ENCODE results near the gene SH3BP5L.

SH3BP5L gene

DNA sequence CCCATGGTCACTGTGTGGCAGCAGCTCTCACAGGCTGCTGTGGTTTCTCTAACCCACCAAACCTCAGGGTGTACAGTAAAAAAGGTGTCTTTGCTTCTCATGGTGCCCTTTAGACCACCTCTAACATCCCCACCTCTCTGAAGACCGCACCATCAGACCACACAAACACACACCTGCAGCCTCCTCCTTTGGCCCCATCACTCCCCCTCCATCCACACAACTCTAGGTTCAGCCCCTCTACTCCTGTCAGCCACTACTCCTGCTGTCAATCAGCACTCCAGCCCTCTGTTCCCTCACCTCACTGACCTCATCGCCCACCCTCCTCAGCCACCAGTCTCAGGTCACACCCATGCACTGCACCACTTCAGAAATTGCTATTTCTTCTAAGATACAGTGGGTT lies 25.7 kb upstream of the SH3BP5L start:
- in situ Hi-C loops (cut with HindIII; ENCODE audit: low sequenced_read_pairs) = no loop called here

- in situ Hi-C loops (cut with HindIII; ENCODE audit: low sequenced_read_pairs) = no loop called here
Observed at GRCh38 chr1:248850536-248851251, 25.0 kb upstream of the SH3BP5L start.

DNA sequence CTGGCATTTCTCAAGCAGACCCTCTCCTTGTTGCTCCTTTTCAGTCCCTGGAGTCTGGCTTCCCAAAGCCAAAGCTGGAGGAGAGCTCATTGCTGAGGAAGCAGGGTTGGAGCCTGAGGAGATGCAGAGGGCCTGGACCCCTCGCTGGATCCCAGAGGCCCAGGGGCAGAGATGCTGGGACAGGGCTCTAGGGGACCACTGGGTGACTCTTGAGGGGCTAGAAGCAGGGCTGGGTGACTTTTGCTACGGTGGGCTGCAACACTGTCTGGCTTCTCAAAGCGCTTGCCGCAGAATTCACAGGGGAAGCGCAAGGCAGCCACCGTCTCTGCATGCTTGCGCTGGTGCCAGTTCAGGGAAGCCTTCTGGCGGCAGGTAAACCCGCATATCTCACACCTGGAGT lies 24.4 kb upstream of the SH3BP5L start:
- in situ Hi-C loops (cut with HindIII; ENCODE audit: low sequenced_read_pairs) = no loop called here

GRCh38 chr1:248849637-248850036 lies 23.9 kb upstream of the SH3BP5L start:
- in situ Hi-C loops (cut with HindIII; ENCODE audit: low sequenced_read_pairs) = no loop called here

DNA sequence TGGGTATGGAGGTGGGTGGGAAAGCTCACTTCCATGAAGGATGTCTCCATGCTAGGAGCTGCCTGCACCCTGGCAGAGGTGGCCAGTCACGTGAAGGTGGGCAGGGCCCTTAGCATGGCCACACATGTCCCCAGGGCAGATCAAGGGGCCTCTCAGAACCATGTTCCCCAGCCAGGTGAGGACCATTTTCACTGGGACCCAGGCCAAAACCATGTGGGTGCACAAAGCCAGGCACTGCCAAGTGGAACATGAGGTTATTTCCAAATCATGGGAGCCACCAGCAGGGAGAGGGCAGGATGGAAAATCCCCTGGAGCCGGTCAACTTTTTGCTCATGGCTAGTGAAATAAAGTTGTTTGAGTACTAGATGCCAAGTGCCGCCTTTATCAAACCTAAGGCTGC lies 23.4 kb upstream of the SH3BP5L start:
- in situ Hi-C loops (cut with HindIII; ENCODE audit: low sequenced_read_pairs) = no loop called here

DNA sequence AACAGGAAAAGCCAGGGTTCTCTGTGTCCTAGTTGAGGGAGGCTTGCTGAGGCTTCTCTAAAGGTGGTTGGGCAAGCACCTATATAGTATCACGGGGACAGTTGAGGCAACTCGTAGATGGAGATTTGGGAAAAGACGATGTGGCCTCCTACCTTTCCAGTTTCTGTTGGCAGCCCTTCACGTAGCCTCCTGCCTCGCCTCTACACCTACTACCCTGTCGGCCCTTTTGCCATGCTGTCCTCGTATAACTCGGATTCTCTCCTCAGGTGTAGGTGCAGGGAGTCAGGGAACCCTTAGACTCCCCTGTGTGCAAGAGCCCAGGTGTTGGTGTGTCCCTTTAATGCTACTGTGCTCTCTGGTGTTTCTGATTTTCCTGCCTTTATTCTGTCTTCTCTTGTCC lies 22.9 kb upstream of the SH3BP5L start:
- in situ Hi-C loops (cut with HindIII; ENCODE audit: low sequenced_read_pairs) = no loop called here

GRCh38 chr1:248847956-248848561 lies 22.3 kb upstream of the SH3BP5L start:
- in situ Hi-C loops (cut with HindIII; ENCODE audit: low sequenced_read_pairs) = no loop called here

DNA sequence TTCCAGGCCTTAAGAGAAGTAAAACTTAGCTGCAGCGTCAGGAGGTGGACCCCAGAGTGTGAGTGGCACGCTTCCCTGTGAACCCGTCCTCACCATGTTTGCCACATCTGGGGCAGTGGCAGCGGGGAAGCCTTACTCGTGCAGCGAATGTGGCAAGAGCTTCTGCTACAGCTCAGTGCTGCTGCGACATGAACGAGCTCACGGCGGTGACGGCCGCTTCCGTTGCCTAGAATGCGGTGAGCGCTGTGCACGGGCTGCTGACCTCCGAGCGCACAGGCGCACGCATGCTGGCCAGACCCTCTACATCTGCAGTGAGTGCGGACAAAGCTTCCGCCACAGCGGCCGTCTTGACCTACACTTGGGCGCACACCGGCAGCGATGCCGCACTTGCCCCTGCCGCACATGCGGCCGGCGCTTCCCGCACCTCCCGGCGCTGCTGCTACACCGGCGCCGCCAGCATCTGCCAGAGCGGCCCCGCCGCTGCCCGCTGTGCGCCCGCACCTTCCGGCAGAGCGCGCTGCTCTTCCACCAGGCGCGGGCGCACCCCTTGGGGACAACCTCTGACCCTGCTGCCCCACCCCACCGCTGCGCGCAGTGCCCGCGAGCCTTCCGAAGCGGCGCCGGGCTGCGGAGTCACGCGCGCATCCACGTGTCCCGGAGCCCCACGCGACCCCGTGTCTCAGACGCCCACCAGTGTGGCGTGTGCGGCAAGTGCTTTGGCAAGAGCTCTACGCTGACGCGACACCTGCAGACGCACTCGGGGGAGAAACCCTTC lies 21.7 kb upstream of the SH3BP5L start:
- in situ Hi-C loops (cut with HindIII; ENCODE audit: low sequenced_read_pairs) = no loop called here

GRCh38 chr1:248844526-248844925 lies 18.8 kb upstream of the SH3BP5L start:
- in situ Hi-C loops (cut with HindIII; ENCODE audit: low sequenced_read_pairs) = no loop called here

GRCh38 chr1:248843687-248844086 lies 18.0 kb upstream of the SH3BP5L start:
- in situ Hi-C loops (cut with HindIII; ENCODE audit: low sequenced_read_pairs) = no loop called here

DNA sequence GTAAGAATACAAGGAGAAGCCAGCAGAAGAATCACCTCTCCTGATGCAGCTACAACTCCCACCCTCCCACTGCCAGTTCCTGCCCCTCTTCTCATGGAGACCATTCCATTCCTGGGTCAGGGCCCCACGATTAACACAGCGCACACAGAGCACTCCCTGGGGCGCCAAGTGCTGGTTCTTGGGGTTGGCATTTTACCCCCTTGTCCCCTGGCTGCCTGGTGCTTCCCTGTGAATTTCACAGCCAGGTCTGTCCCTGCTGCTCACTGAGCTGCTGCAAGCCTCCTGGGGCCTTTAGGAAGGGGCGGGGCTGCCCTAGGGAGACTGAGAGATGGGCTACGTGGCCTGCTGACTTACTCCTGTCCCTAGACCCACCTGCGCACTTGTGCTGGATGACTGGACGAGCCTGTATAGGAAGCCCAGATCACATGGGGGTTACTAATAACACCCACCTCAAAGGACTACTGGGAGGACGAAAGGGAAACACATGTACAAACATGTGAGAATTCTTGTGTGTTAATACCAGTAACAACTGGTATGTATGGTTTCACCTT lies 17.1 kb upstream of the SH3BP5L start:
- in situ Hi-C loops (cut with HindIII; ENCODE audit: low sequenced_read_pairs) = no loop called here

DNA sequence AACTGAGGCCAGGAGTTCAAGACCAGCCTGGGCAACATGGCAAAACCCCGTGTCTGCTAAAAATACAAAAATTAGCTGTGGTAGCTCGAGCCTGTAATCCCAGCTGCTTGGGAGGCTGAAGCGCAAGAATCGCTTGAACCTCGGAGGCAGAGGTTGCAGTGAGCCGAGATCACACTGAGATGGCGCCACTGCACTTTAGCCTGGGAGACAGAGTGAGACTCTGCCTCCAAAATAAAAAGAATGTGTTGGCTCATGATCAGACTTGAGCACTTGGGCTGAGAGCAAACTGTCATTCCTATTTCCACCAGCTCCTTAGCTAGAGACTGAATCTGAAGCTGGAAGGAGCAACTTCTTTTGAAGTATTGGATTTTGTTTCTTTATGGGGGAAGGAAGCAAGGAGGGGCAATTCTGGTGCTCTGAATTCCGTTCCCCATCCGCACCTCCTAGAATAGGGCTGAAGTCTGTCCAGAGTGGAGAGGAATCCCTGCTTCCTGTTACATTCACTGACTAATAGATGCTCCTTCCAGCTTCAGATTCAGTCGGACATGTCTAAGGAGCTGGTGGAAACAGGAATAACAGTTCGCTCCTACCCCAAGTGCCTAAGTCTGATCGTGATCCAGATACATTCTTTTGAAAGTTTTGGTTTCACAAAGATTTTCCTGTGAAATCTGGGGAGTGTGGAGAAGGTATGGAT lies 16.1 kb upstream of the SH3BP5L start:
- in situ Hi-C loops (cut with HindIII; ENCODE audit: low sequenced_read_pairs) = no loop called here

DNA sequence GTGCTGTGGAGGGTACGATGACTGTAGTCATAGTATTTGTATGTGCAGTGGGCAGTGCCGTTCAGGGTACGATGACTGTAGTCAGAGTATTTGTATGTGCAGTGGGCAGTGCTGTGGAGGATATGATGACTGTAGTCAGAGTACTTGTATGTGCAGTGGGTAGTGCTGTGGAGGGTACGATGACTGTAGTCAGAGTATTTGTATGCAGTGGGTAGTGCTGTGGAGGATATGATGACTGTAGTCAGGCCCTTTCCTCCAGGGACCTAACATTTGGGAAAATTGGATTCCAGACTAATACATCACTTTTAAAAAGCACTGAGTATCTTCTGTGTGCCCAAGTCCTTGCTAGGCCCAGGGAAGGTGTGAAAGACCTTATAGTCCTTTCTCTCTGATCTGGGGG lies 15.2 kb upstream of the SH3BP5L start:
- in situ Hi-C loops (cut with HindIII; ENCODE audit: low sequenced_read_pairs) = no loop called here

- in situ Hi-C loops (cut with HindIII; ENCODE audit: low sequenced_read_pairs) = no loop called here
Observed at GRCh38 chr1:248839168-248839555, 13.4 kb upstream of the SH3BP5L start.

GRCh38 chr1:248838357-248839167 lies 12.8 kb upstream of the SH3BP5L start:
- in situ Hi-C loops (cut with HindIII; ENCODE audit: low sequenced_read_pairs) = no loop called here

DNA sequence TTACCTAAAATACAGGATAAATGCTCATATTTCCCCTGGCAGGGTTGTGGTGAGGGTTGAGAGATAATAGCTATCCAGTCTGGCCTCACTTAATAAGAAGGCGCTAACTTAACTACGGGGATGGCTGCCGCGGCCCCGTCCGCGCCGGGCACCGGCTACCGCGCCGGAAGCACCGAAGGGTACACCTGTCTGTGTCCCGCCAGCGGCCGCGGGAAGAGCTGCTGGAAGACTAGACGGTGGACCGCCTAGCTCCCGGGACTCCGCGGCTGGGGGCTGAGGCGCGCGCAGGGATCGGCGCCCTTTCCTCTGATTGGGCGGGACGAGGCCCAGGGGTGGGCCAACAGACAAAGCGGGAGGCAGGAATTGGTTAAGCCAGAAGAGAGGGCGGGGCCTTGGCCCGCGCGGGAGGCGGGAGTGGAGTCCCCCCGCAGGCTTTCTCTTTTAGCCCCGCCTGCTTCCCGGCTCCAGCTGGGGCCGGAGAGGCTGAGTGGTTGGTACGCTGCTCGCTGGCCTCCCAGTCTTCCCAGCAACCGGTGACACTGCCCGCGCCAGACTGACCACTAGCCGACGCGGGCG lies 12.2 kb upstream of the SH3BP5L start, which contains the start of gene ZNF672:
Gene ZNF672, plus strand, starts transcription at position 444 of the 576 bp plus-strand sequence. CDS start 9,051 bp downstream, outside the sequence.
- in situ Hi-C loops (cut with HindIII; ENCODE audit: low sequenced_read_pairs) = no loop called here

DNA sequence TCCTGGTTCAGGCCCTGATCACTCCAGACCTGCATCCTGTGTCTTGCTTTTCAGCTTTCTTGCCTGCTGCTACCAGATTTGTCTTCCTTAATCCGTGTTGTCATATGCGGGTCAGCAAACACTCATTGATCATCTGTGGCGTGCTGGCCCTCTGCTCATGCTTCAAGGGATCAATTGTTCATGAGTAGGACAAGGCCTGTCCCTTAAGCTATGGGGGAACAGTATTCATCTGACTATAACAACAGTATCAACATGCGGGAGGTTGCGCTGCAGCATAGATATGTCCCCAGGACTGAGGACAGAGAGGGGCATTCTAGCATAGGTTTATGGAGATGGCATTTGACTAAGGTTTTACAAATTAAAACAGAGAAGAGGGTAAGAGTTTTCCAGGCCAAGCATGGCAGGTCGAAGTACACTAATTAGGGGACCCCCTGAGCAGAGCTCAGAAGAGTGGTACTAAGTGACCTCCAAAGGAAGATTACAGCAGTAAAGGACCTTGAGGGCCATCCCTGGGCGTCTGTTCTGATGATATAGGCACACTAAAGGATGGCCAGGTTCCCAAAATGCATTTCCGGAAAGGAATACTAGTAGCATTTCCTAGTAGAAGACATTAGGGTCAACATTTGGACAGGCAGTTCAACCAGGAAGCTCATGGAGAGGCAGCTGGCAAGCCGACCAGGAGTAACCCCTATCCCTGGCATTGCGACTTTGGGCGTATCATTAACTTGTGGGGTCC lies 11.5 kb upstream of the SH3BP5L start:
- in situ Hi-C loops (cut with HindIII; ENCODE audit: low sequenced_read_pairs) = no loop called here

DNA sequence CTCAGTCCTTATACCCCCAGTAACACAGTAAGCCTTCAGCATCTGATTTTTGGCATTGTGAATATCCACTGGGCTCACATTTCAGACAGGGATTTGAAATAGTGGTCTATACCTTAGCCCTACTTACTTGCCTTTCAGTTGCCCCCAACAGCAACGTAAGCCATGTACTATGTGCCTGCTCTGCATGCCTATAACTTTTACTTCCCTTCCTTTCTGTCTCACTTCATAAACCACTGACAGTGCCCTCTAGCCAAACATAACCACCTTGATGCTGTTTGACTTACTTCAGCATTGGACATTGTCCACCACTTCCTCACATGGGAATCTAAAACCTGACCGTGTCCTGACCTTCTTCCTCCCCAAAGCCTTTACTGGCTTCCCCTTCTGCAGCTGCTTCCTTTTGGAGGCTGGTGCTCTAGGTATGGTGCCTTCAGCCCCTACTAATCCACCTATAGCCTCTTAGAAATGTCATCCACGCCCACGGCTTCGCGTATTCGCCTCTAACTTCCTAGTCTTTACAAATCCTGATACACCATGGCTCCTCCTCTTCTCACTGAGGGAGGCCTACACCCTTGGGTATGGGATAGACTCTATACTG lies 8.7 kb upstream of the SH3BP5L start:
- in situ Hi-C loops (cut with HindIII; ENCODE audit: low sequenced_read_pairs) = no loop called here

- in situ Hi-C loops (cut with HindIII; ENCODE audit: low sequenced_read_pairs) = no loop called here
Observed at GRCh38 chr1:248831842-248832241, 6.1 kb upstream of the SH3BP5L start.

All from endothelial cell of hepatic sinusoid (primary cell).